ENCODE measurements around the gene REEP6.
A peak's percentile ranks its signal among the peaks of the same experiment; 100 is the strongest.
"Not testable (repeated sequence)": the region's sequence is repeated elsewhere in the genome, so short reads cannot be mapped to it uniquely, and the experiment has no call there.

REEP6 gene

DNA sequence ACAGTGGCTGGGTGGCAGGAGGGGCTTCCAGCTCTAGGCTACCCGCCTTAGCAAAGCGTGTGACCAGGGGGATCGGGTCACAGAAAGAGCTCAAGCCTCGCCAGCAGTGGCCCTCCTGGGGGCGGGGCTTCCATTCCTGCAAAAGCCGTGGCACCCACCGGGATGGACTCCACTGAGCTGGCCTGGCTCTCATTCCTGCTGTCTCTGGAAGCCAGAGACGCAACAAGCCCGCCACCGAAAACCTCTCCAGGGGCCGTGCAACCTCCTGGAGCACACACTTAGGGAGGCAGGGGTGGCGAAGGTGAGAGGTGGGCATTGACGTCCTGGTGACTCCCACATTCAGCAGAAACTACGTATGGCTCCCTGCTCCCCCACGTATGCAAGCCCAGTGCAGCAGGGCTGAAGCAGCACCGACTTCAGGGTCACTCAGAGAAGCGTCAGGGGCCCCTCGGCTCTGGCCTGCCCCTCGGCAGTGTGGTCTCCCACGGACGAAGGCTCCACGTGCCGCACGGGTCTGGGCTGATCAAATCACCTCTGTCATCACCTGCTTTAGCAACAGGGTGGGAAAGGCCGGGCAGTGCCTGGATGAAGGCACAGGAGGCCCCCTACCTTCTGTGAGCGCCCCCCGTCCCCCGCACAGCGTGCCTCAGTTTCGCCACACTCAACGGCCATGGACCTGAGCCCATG is 15.1 kb upstream of the REEP6 start:
- Histone ChIP-seq H3K79me1 (ENCODE audit: low read depth, low read length) (peaks cover 21% of the 10 kb centered on the region), H2BK15ac (ENCODE audit: low read length) (no peak overlapping the region), H3K4me1 (ENCODE audit: control insufficient read depth in 2 of 2, insufficient read depth in 1 of 2, low read depth in 1 of 2, low read length in 2 of 2) (peaks cover 10 to 12% of the 10 kb centered on the region in 2 donors), H3K14ac (ENCODE audit: low read length) (no peak overlapping the region), H2BK12ac (ENCODE audit: low read length) (no peak overlapping the region), H2BK120ac (ENCODE audit: low read depth, low read length) (no peak overlapping the region), H3K9me3 (replicated peaks in 1 of 2; ENCODE audit: control insufficient read depth in 2 of 2, insufficient read depth in 1 of 2, low read depth in 1 of 2, low read length in 2 of 2) (no peaks in the 10 kb centered on the region), H2AK5ac (ENCODE audit: low read depth, low read length) (no peak overlapping the region), H2BK5ac (ENCODE audit: low read length) (no peak overlapping the region), H4K91ac (ENCODE audit: low read depth, low read length, poor library complexity) (no peak overlapping the region), H3K9ac (ENCODE audit: low read depth, low read length, poor library complexity) (peak overlapping the region; percentile 21), H3K36me3 (replicated peaks in 1 of 2; ENCODE audit: control insufficient read depth in 2 of 2, insufficient read depth in 2 of 2, low read length in 2 of 2) (peaks cover 2 to 32% of the 10 kb centered on the region in 2 donors), H2AFZ (ENCODE audit: low read length) (no peak overlapping the region), H4K8ac (ENCODE audit: low read depth, low read length) (no peak overlapping the region), H3K4me3 (ENCODE audit: low read length in 2 of 2) (no peak overlapping the region), H3K4me2 (ENCODE audit: insufficient read depth, low read length, poor library complexity, severe bottlenecking) (no peak overlapping the region), H3K27me3 (ENCODE audit: control insufficient read depth in 3 of 3, insufficient read depth in 3 of 3, low read depth in 1 of 3, low read length in 3 of 3) (peaks cover 0 to 15% (median 0%) of the 10 kb centered on the region in 3 experiments), H3K23ac (ENCODE audit: low read depth, low read length, poor library complexity) (no peak overlapping the region), H3K4ac (ENCODE audit: low read length) (no peak overlapping the region), H3K18ac (ENCODE audit: low read length) (no peak overlapping the region), H3K27ac (replicated peaks; ENCODE audit: low read length) (no peak overlapping the region)
- DNase-seq (ENCODE audit: low spot score) = no peak
- no CpG with 5 or more reads among the region's 31 CpGs for WGBS, 2 donors (ENCODE audit: extremely low coverage in 2 of 2, insufficient read length in 2 of 2, insufficient replicate concordance in 1 of 2)

- peaks cover 21% of the 10 kb centered on the region for H3K79me1 ChIP-seq (ENCODE audit: low read depth, low read length)
- WGBS, 2 donors (ENCODE audit: extremely low coverage in 2 of 2, insufficient read length in 2 of 2, insufficient replicate concordance in 1 of 2) = no CpG with 5 or more reads among the region's 9 CpGs
- not testable (repeated sequence) for H3K9ac ChIP-seq (ENCODE audit: low read depth, low read length, poor library complexity); H3K23ac ChIP-seq (ENCODE audit: low read depth, low read length, poor library complexity); H3K9me3 ChIP-seq (replicated peaks in 1 of 2; ENCODE audit: control insufficient read depth in 2 of 2, insufficient read depth in 1 of 2, low read depth in 1 of 2, low read length in 2 of 2); H3K4me2 ChIP-seq (ENCODE audit: insufficient read depth, low read length, poor library complexity, severe bottlenecking); H3K27me3 ChIP-seq (ENCODE audit: control insufficient read depth in 3 of 3, insufficient read depth in 3 of 3, low read depth in 1 of 3, low read length in 3 of 3); DNase-seq (ENCODE audit: low spot score); H2BK12ac ChIP-seq (ENCODE audit: low read length); H4K91ac ChIP-seq (ENCODE audit: low read depth, low read length, poor library complexity); H2BK15ac ChIP-seq (ENCODE audit: low read length); H3K27ac ChIP-seq (replicated peaks; ENCODE audit: low read length); H2BK5ac ChIP-seq (ENCODE audit: low read length); H3K14ac ChIP-seq (ENCODE audit: low read length); H4K8ac ChIP-seq (ENCODE audit: low read depth, low read length); H2AFZ ChIP-seq (ENCODE audit: low read length); H2AK5ac ChIP-seq (ENCODE audit: low read depth, low read length); H2BK120ac ChIP-seq (ENCODE audit: low read depth, low read length); H3K4ac ChIP-seq (ENCODE audit: low read length); H3K18ac ChIP-seq (ENCODE audit: low read length); H3K4me3 ChIP-seq (ENCODE audit: low read length in 2 of 2)
- H3K4me1 ChIP-seq (ENCODE audit: control insufficient read depth in 2 of 2, insufficient read depth in 1 of 2, low read depth in 1 of 2, low read length in 2 of 2) = peaks cover 2 to 10% of the 10 kb centered on the region in 2 donors
- H3K36me3 ChIP-seq (replicated peaks in 1 of 2; ENCODE audit: control insufficient read depth in 2 of 2, insufficient read depth in 2 of 2, low read length in 2 of 2) = peaks cover 2 to 26% of the 10 kb centered on the region in 2 donors
Measured at GRCh38 chr19:1477056-1477455, 13.9 kb upstream of the REEP6 start.

- Histone ChIP-seq H2AFZ (ENCODE audit: low read length) (peak within 1 kb of the TSS; percentile 91), H3K14ac (ENCODE audit: low read length) (peak within 1 kb of the TSS; percentile 90)
Measured at GRCh38 chr19:1478934-1479707, 11.9 kb upstream of the REEP6 start, which contains the start of gene C19orf25. C19orf25 (minus strand) TSS chr19:1479215; CDS start chr19:1478903, 312 bp downstream.

More at GRCh38 chr19:1478934-1479707, 11.9 kb upstream of the REEP6 start, which contains the start of gene C19orf25:
- Histone ChIP-seq H3K4me3 (ENCODE audit: low read length in 2 of 2) (peak within 1 kb of the TSS; percentile 60 to 85), H2BK15ac (ENCODE audit: low read length) (peak within 1 kb of the TSS; percentile 79), H4K8ac (ENCODE audit: low read depth, low read length) (peak within 1 kb of the TSS; percentile 43), H2BK5ac (ENCODE audit: low read length) (peak within 1 kb of the TSS; percentile 66), H2AK5ac (ENCODE audit: low read depth, low read length) (peak within 1 kb of the TSS; percentile 75), H3K36me3 (replicated peaks in 1 of 2; ENCODE audit: control insufficient read depth in 2 of 2, insufficient read depth in 2 of 2, low read length in 2 of 2) (peaks cover 2 to 24% of the 10 kb centered on the region in 2 donors), H3K4me2 (ENCODE audit: insufficient read depth, low read length, poor library complexity, severe bottlenecking) (peak within 1 kb of the TSS; percentile 83), H3K27me3 (ENCODE audit: control insufficient read depth in 3 of 3, insufficient read depth in 3 of 3, low read depth in 1 of 3, low read length in 3 of 3) (no peaks in the 10 kb centered on the region), H2BK120ac (ENCODE audit: low read depth, low read length) (no peak within 1 kb of the TSS), H3K23ac (ENCODE audit: low read depth, low read length, poor library complexity) (peak within 1 kb of the TSS; percentile 92), H3K4ac (ENCODE audit: low read length) (peak within 1 kb of the TSS; percentile 37), H3K4me1 (ENCODE audit: control insufficient read depth in 2 of 2, insufficient read depth in 1 of 2, low read depth in 1 of 2, low read length in 2 of 2) (peaks cover 0 to 9% of the 10 kb centered on the region in 2 donors), H3K79me1 (ENCODE audit: low read depth, low read length) (peaks cover 20% of the 10 kb centered on the region), H3K9ac (ENCODE audit: low read depth, low read length, poor library complexity) (peak within 1 kb of the TSS; percentile 90), H3K18ac (ENCODE audit: low read length) (peak within 1 kb of the TSS; percentile 96), H3K27ac (replicated peaks; ENCODE audit: low read length) (peak within 1 kb of the TSS; percentile 89), H4K91ac (ENCODE audit: low read depth, low read length, poor library complexity) (no peak within 1 kb of the TSS), H3K9me3 (replicated peaks in 1 of 2; ENCODE audit: control insufficient read depth in 2 of 2, insufficient read depth in 1 of 2, low read depth in 1 of 2, low read length in 2 of 2) (no peaks in the 10 kb centered on the region), H2BK12ac (ENCODE audit: low read length) (no peak within 1 kb of the TSS)
- peak; percentile 90 for DNase-seq (ENCODE audit: low spot score)
- WGBS, 2 donors (ENCODE audit: extremely low coverage in 2 of 2, insufficient read length in 2 of 2, insufficient replicate concordance in 1 of 2) = no CpG with 5 or more reads among the region's 71 CpGs

Data from neuronal stem cell (in vitro differentiated cells).